OCI-M2 (cell line): ENCODE data around the gene TENM3.

Experiments
- DNase-seq: peaks from one replicate; lab custom pipeline; 2025; ENCODE audit not compliant: unreplicated experiment; lab: John Stamatoyannopoulos, UW

Gene TENM3

GRCh38 chr4:182447767-182448280, 204.6 kb downstream of the TENM3 start:
- DNase-seq, result no peak

GRCh38 chr4:182448281-182449151, 205.3 kb downstream of the TENM3 start:
- DNase-seq, result no peak

- no peak for DNase-seq
Observed at GRCh38 chr4:182449186-182449929, 206.2 kb downstream of the TENM3 start.

DNA sequence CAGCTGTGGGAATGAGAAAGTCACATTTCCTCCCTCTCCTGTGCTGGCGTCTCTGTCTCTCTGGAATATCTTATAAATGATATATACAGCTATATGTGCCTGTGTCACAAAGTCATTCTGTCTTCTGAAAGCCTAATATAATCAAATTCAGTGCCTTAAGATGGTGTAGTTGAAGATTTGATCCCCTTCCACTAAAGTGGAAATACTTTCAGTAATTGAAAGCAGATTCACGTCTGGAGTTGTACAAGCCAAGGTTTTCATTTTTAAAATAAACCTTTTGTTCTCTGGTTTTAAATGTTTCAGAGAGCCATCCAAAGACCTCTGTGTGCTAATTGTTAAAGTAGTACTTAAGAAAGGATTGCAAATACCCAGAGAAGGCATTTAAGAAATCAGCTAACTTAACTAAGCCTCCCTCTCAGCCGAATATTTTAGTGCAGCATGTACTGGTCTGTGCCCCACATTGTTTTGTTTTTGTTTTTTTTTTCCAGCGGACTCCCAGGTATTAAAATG, 206.8 kb downstream of the TENM3 start:
- no peak for DNase-seq

GRCh38 chr4:182451441-182451840, 208.2 kb downstream of the TENM3 start:
- no peak for DNase-seq

- DNase-seq, result no peak
Observed at GRCh38 chr4:182453830-182454229, 210.6 kb downstream of the TENM3 start.

DNA sequence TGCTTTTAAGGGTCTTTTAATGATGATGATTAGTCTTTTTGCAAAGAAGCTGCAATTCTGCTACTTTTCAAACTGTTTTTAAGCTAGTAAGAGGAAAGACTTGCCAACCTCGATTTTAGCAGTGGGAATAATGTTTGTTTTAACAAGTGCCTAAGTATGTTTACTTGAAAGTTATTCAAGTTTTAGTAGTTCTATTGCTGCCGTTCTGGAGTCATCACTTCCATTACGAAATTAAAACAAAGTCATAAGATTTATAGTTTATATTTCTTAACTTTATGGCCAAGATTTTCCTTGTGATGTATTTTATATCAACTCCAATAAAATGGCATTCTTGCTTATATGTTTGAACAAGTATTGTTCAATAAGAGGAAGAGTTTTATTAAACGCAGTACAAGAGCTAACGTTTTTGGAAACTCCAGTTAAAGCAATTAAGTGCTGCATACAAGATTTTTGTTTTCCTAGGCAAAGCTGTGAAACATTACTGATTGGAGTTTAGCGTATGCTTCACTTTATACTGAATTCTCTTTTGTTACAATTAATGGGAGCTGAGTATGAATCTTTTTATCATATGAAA, 211.3 kb downstream of the TENM3 start:
- DNase-seq, result no peak

GRCh38 chr4:182465114-182465513, 221.9 kb downstream of the TENM3 start:
- no peak for DNase-seq

DNA sequence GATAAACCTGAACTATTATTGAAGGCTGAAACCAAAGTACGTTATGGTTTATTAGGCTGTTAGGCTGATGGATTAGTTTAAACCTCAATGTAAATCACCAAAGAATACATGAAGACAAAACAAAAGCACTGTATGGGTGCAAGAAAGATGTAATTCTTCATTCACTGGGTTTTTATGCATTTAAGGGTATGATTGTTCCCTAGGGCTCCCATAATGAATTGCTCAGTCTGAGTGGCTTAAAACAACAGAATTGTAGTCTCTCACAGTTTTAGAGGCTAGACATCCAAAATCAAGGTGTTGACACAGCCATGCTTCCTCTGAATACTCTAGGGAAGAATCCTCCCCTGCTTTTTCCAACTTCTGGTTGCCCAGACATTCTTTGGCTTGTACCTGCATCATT, 222.8 kb downstream of the TENM3 start:
- DNase-seq, result no peak

DNA sequence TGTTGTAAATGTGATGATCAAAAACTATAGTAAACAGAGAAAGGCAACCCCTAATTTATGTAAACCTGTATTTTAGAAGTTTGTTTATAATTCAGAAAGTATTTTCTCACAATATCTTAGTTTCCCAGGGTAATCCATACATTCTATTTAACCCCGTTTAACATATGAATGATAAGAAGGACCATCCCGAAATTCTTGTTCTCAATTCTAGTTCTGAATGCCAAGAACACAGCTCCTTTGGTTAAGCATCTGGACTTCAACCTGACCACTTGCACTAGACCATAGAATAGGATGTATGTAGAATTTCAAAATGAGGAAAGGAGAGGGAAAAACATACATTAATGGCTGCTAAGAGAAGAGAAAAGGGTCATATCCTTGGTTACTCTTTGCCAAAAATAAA, 227.0 kb downstream of the TENM3 start:
- no peak for DNase-seq

DNA sequence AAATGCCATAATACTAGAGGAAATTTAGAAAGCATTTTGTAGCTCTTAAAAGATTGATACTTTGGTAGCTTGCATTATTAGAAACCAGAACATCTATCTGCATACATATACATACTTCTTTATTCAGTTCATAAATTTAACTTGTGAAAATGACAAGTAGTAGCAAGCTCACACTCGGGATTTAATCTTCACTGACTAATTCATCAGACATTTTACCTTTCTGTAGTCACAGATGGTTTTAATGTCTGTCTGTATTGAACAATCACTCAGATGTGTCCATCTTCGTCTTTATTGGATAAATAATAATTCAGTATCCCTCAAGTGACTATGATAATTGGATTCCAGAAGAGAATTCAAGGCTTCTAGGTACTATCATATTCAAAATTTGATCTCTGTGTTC, 232.3 kb downstream of the TENM3 start:
- DNase-seq, result no peak

- no peak for DNase-seq
Observed at GRCh38 chr4:182478475-182478874, 235.3 kb downstream of the TENM3 start.

GRCh38 chr4:182483685-182484084, 240.5 kb downstream of the TENM3 start:
- no peak for DNase-seq

GRCh38 chr4:182486881-182487280, 243.7 kb downstream of the TENM3 start:
- no peak for DNase-seq

DNA sequence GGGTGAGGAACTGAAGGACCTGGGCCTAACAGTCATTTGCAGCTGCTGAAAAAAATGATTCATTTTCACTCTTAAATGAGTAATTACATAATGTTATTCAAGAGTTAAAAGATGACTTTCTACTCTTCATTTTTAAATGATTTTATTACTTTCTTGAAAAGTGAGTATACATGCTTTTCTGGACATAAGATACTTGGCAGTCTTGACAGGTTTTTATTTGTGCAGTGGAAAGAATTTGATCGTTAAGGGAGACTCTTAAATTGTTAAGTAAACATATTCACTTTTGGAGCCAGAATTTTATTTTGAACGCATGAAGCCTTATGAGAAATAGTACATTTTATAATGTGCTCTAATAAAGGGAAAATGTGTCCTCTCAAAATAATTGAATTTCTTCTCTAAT, 245.7 kb downstream of the TENM3 start:
- DNase-seq, result no peak

- no peak for DNase-seq
Observed at GRCh38 chr4:182489607-182490006, 246.4 kb downstream of the TENM3 start.

GRCh38 chr4:182491719-182492118, 248.5 kb downstream of the TENM3 start:
- no peak for DNase-seq

- no peak for DNase-seq
Observed at GRCh38 chr4:182492423-182492822, 249.2 kb downstream of the TENM3 start.

- DNase-seq, result no peak
Observed at GRCh38 chr4:182493377-182493776, 250.2 kb downstream of the TENM3 start.

DNA sequence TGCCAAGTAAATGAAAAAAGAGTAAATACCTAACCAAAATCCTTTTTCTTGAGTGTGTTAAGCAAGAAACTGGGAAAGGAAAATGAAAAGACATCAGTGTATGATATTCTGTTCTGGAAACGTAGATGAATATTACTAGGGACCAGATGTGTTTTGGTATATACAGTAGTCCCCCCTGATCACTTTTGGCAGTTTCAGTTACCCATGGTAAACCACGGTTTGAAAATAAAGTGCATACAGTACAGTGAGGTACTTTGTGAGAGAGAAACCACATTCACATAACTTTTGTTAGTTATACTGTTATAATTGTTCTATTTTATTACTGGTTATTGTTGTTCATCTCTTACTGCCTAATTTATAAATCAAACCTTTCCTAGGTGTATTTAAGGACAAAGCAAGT, 250.9 kb downstream of the TENM3 start:
- DNase-seq, result no peak

DNA sequence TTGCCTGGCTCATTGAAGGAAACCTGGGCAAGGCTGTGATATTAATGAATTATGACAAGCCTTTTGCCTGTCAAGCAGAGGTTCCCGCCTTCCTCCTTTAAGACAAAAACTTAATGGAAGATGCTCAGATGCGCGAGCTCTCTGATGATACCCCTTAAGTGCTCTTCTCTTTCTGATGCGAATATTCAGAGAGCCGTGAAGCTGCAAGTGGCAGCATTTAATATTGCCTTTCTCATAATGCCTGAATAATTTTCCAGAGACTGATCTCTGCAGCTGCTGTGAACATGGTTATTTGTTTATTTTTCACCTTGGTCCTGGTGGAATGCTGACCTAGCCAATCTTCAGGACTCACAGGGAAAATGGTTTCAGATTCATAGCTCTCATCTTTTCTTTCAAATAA, 251.8 kb downstream of the TENM3 start:
- DNase-seq, result no peak
